OCI-LY1 (cell line): ENCODE data around the gene GMDS.

ENCODE experiments used
- EZH2 ChIP-seq: fragments of 200-600 bp; sonication (generic), shearing (Covaris generic); IDR thresholded peaks from 2 replicates; pipeline ENCODE4 v1.8.0; 2017; ENCODE audit warnings: borderline replicate concordance, mixed run types, mild to moderate bottlenecking, antibody characterized with exemption, low read length, moderate library complexity, mixed read lengths
- TF ChIP-seq, protein P1 (sequence below): fragments of 200-600 bp; sonication (generic), shearing (Covaris generic); IDR thresholded peaks from 2 replicates; pipeline ENCODE4 v1.5.1; 2017; ENCODE audit warnings: mild to moderate bottlenecking, antibody characterized with exemption, low read length, moderate library complexity, mixed read lengths

DNA sequence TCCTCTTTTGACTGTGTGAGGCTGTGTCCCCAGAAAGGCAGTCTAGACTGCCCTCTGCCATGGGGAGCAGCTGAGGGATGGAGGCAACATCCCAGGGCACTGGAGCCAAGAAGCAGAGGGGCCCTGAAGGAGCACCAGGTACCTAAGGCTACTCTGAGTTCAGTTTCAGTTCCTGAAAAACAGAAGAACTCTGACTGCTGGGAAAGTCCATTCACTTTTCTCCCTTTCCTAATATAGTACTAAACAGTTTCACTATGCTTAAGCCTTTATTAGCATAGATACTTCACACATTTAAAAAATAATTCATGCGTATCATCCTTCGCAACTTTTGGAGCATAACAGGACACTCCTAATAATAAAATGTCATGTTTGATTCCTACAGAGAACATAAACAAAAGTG lies 505.7 kb downstream of the GMDS start:
- TF ChIP-seq, protein P1, sequence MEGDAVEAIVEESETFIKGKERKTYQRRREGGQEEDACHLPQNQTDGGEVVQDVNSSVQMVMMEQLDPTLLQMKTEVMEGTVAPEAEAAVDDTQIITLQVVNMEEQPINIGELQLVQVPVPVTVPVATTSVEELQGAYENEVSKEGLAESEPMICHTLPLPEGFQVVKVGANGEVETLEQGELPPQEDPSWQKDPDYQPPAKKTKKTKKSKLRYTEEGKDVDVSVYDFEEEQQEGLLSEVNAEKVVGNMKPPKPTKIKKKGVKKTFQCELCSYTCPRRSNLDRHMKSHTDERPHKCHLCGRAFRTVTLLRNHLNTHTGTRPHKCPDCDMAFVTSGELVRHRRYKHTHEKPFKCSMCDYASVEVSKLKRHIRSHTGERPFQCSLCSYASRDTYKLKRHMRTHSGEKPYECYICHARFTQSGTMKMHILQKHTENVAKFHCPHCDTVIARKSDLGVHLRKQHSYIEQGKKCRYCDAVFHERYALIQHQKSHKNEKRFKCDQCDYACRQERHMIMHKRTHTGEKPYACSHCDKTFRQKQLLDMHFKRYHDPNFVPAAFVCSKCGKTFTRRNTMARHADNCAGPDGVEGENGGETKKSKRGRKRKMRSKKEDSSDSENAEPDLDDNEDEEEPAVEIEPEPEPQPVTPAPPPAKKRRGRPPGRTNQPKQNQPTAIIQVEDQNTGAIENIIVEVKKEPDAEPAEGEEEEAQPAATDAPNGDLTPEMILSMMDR = no peak
- no peak for TF ChIP-seq EZH2
